Activated CD8-positive, alpha-beta memory T cell treated with anti-CD3 and anti-CD28 coated beads, Interleukin-2, amount 50 U/mL, for 48 hours (primary cell): Measurements from ENCODE around the gene AMIGO1.

ENCODE experiments used
- DNase-seq: peaks from one replicate; pipeline ENCODE4 v3.0.0-alpha.2; 2020

Gene AMIGO1

GRCh38 chr1:109482791-109483671 is 26.5 kb downstream of the AMIGO1 start:
- DNase-seq = peak; percentile 73

DNA sequence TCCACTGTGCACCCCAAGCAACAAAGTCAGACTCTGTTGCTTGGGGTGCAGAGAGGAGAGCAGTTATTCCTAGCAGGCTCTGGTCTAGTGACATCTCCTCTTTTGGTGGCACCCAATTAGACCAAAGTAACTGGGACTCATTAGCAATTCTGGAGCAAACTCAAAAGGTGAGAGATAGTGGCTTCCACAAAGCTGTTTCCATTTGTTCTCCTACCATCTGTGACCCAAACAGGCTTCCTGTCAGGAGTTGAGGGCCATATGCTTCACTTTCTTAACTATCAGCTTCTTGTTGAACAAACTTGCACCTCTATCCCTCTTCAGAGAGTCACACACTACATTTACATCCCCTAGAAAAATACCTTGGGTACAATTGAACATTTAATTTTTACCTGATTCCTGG is 27.3 kb downstream of the AMIGO1 start:
- no peak for DNase-seq

DNA sequence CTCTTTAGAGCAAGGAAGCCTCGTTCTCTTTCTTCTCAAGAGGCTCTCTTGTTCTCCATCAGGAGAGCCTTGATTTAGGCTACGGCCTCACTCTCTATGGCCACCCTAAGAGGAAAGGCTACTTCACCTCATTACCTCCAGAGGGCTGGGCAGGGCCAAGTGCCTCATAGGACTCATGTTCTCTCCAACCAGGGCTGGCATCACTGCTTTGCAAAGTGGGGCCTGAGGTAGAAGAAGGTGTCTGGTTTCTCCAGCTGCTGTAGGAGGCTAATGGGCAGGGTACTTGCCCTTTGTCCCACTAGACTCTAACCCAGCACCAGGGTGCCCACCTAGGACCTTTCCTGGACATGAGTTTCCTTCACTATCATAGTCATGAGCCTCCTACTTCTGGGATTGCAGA is 27.9 kb downstream of the AMIGO1 start:
- no peak for DNase-seq

DNA sequence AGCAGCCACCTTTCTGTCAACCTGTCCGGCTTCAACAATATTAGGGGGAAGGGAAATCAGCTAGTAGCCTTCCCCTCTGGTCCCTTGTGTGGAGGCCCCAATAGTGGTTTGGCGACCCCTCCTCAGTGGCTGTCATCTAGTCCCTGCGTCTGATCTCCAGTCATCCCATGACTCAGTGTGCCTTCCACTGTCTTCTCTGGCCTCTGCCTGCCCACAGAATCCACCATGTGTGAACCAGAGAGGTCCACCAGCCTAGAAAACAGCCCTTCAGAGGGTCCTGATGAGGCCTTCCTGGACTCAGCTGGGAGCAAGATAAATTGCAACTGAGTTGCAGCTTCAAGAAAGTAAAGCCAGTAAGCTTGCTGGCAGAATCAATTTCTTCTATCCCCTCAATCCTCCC is 29.6 kb downstream of the AMIGO1 start:
- peak; percentile 37 for DNase-seq

DNA sequence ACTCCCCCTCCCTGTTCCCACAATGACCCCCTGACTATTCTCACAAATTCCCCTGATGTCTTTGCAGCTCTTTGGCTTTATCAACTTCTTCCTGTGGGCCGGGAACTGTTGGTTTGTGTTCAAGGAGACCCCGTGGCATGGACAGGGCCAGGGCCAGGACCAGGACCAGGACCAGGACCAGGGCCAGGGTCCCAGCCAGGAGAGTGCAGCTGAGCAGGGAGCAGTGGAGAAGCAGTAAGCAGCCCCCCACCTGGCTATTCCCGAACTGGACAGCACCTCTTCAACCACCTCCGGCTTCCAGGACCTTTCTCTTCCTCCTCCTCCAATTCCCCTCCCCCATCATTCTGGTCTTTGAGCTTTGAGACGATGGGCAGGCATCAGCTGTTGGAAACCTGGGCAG is 30.2 kb downstream of the AMIGO1 start:
- peak; percentile 32 for DNase-seq

- peak; percentile 51 for DNase-seq
These were observed 30.7 kb downstream of the AMIGO1 start for GRCh38 chr1:109478806-109479205.

GRCh38 chr1:109477821-109478220 is 31.7 kb downstream of the AMIGO1 start:
- peak; percentile 34 for DNase-seq

- peak; percentile 25 for DNase-seq
These were observed 32.7 kb downstream of the AMIGO1 start for GRCh38 chr1:109476825-109477224.

DNA sequence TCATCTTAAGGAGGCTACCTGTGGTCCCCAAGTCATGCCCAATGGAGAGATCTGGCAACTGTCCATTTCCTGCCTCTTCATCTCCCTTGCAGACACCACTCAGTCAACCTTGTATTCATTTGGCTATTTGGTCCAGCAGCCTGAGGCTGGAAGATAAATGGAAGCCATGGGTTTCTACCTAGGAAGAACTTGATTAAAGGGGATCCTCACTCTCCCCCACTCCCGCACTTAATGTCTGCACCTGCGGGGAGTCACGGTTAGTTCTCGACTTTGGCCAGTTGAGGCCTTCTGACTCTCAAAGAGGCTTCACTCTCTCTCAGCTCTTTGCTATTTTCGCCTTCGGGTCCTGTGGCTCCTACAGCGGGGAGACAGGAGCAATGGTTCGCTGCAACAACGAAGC is 34.3 kb downstream of the AMIGO1 start:
- peak; percentile 13 for DNase-seq

DNA sequence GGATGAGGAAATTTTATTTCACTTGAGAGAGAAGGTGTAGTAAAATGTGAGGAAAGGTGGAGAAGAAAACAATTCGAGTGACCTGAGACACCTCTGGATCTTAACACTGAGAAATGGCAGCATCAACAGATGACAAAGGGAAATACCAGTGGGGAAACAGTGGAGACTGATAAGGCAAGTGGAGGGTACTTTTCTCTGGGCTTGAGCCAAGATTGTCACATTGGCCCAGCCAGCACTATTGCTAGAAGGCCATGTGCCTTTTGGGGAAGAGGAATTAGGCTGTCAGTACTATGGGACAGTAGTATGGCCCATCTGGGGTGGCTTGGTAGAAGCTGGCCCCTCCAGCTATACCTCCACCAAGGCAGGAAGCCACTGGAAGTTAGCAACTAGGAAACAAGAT is 34.8 kb downstream of the AMIGO1 start:
- DNase-seq = peak; percentile 12

- peak; percentile 30 for DNase-seq
These were observed 36.1 kb downstream of the AMIGO1 start for GRCh38 chr1:109473284-109474057.

DNA sequence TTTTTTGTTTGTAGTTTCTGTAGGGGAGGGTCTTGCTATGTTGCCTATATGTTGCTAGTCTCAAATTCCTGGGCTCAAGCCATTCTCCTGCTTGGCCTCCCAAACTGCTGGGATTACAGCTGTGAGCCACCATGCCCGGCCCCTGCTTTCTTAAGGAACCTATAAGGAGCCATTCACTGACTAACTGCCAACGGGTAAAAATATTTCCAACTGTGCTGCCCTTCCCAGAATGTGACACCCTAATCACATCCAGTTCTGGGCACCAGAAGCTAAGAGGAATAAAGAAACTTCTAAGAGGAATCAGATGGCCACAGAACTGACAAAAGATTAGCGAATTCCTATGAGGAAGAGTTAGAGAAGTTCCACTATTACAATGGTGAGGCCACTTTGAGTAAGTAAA is 36.7 kb downstream of the AMIGO1 start:
- DNase-seq = peak; percentile 8

- DNase-seq = peak; percentile 30
These were observed 39.3 kb downstream of the AMIGO1 start for GRCh38 chr1:109470245-109470644.

DNA sequence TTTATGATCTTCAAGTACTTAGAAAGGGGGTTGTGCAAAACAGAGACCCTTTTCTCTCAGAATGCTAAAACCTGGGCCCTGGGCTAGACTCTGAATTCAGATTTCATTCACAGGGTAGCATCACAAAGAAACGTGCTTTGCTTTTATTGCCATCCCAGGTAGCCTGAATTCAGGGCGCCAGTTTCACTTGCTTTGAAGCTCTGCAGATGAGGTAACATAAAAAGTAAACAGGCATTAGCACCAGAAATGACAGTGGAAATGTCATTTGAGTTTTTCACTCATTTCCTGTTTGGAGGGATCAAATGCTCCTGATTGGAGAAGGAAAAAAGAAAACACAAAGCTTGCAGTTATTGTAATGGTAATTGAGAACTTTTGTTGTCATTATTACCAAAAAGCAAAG is 40.6 kb downstream of the AMIGO1 start:
- DNase-seq = no peak

DNA sequence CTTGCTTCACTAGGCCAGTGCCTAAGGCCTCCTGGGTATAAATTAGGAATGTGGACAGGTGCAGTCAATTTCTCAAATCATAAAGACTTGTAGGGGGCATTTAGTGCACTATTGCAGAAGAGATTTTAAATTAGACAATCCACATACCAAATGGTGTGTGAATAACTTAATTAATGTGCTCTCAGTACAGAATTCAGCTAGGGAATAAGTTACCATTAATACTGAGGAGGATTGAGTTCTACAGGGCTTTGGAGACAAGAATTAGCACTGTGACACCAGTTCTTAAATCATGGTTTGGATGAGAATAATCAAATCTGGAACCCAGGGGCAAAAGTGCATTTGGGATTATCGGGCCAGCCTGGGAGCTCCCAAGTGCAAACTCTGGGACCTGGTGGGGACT is 41.5 kb downstream of the AMIGO1 start:
- no peak for DNase-seq

DNA sequence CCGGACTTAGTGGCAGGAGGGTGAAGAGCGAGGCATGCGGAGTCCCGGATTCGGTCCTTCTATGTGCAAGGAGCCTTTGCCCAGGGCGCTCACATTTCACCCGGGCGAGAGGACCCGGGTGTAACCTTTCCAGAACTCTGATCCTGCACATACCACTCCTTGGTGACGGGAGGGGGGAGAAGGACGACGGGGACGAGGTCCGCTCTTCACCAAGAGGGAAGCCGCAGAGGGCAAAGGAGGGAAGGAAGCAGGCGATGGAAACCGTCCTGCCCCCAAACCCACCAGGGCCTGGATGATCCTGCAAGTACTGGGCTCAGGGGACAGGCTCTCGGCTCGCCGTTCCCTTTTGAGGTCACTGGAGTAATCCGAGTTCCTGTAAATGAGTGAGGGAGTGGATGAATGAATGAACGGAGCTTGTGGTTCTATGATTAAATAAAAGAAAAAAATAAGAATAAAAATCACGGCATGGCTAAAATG is 42.2 kb downstream of the AMIGO1 start:
- DNase-seq = no peak

DNA sequence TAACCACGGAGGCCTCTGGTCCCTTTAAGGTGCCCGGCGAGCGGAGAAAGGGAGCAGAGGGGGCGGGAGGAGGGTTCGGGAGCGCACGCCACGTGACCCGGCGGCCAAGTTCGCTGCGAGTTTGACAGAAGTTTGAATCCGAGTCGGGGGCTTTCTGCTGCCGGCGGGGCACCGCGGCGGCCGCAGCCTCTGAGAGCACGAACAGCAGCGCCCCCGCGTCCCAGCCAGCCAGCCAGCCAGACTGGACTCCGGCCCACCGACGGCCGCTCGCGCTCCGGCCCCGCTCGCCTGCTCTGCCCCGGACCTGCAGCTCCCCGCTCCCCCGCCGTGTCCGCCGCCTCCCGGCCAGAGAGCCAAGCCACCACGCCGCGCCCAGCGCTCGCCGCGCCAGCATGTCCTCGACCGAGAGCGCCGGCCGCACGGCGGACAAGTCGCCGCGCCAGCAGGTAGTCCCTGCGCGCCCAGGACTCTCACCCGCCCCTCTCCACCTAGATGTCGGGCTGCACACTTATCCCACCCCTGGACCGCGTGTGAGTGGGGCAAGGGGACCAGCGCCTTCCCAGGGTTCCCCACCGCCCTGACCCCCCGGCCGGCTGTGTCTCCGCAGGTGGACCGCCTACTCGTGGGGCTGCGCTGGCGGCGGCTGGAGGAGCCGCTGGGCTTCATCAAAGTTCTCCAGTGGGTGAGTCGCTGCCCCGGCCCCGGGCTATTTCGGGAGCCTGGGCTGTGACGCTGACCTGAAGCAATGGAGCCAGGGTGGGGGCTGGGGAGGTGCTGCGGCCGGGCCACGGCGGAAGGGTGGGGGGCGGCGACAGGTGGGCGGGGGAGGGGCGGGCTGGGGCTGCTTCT is 42.9 kb downstream of the AMIGO1 start, which contains the start of gene SYPL2:
Gene SYPL2 (plus strand): TSS at position 95 of the 849 bp plus-strand sequence. CDS start 298 bp downstream, at position 393.
- no peak for DNase-seq

DNA sequence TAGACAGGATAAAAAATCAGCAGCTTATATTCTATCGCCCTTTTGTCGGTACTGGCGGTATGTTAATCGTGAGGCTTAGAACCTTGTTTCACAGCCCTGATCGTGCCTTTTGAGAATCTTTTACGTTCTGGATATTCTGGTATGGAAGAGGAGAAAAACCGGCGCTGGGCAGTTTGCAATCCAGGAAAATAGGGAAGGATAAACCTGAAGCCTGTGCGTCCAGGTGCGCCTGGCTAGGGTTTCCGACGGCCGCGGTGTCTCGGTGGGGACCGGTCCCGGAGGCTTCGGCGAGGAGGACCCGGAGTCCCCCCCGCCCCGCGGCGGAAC is 43.4 kb downstream of the AMIGO1 start:
- no peak for DNase-seq

GRCh38 chr1:109457819-109458218 is 51.7 kb downstream of the AMIGO1 start:
- no peak for DNase-seq

GRCh38 chr1:109454497-109455133 is 54.9 kb downstream of the AMIGO1 start:
- DNase-seq = no peak
